Thymus (tissue), 11 donors: ENCODE data around the gene FARS2. TPM values are rescaled to one million over a fixed set of nuclear protein-coding genes. Genes with fewer than 3 reads are reported as not detected.

ENCODE experiments used
- DNase-seq, 9 donors: peaks; one replicate each; pipeline ENCODE4 v3.0.0-alpha.2; 2013; ENCODE audit warnings: low spot score in 9 of 9, low read depth in 6 of 9, missing footprints in 1 of 9
- H3K27ac ChIP-seq, 2 donors: one replicate each; pipeline ENCODE4 v1.5.1; 2013; ENCODE audit warnings: control low read depth in 1 of 2, low read depth in 1 of 2, low read length in 1 of 2, mild to moderate bottlenecking in 1 of 2, moderate library complexity in 1 of 2
- H3K27me3 ChIP-seq, 2 donors: one replicate each; pipeline ENCODE4 v1.5.1; 2013; ENCODE audit warnings: low read length in 1 of 2; ENCODE audit not compliant: control insufficient read depth in 2 of 2, insufficient read depth in 1 of 2
- H3K36me3 ChIP-seq, 2 donors: one replicate each; pipeline ENCODE4 v1.5.1; 2013; ENCODE audit warnings: low read length in 1 of 2, mild to moderate bottlenecking in 1 of 2, moderate library complexity in 1 of 2; ENCODE audit not compliant: control insufficient read depth in 2 of 2, insufficient read depth in 2 of 2
- H3K4me1 ChIP-seq, 2 donors: one replicate each; pipeline ENCODE4 v1.5.1; 2013; ENCODE audit warnings: low read length in 2 of 2; ENCODE audit not compliant: control insufficient read depth in 2 of 2, insufficient read depth in 2 of 2
- H3K4me3 ChIP-seq, 2 donors: one replicate each; pipeline ENCODE4 v1.5.1; 2013; ENCODE audit warnings: low read length in 2 of 2, control low read depth in 1 of 2, mild to moderate bottlenecking in 1 of 2
- H3K9me3 ChIP-seq, 2 donors: one replicate each; pipeline ENCODE4 v1.5.1; 2013; ENCODE audit warnings: low read length in 1 of 2, mild to moderate bottlenecking in 1 of 2; ENCODE audit not compliant: control insufficient read depth in 2 of 2, insufficient read depth in 1 of 2
- WGBS: extraction: QIAGEN DNeasy Blood & Tissue Kit; methylation state at CpG from one replicate; pipeline ENCODE4 v1.1.7; 2013; 5-methylcytosine and 5-hydroxymethylcytosine counted together
- polyA plus RNA-seq: library from polyadenylated mRNA; stranded (reverse); fragments of 200-250 nt; gene quantifications from one replicate; pipeline ENCODE4 v1.2.3, GENCODE V29; 2013
- total RNA-seq: library from RNA; stranded (reverse); fragments of 120-200 nt; gene quantifications from one replicate; pipeline ENCODE4 v1.2.4, GENCODE V29; 2013
- donor health status: healthy.

Gene FARS2
- total and polyA plus RNA-seq, 2 donors: 10.5 to 23.2 TPM

- no peaks in the 10 kb centered on the region for H3K9me3 ChIP-seq
- no peak overlapping the region for H3K27ac ChIP-seq
- H3K4me1 ChIP-seq: peaks cover 0 to 6% of the 10 kb centered on the region in 2 donors
- 96% methylated on average over 6 of the region's 6 CpGs for WGBS
- H3K4me3 ChIP-seq: no peak overlapping the region
- no peaks in the 10 kb centered on the region for H3K27me3 ChIP-seq
- H3K36me3 ChIP-seq: no peaks in the 10 kb centered on the region
- no peak for DNase-seq
Observed at GRCh38 chr6:5516036-5516435, 254.7 kb downstream of the FARS2 start.

- Histone ChIP-seq H3K4me1 (peaks cover 0 to 16% of the 10 kb centered on the region in 2 donors), H3K36me3 (no peaks in the 10 kb centered on the region), H3K27me3 (no peaks in the 10 kb centered on the region), H3K9me3 (no peaks in the 10 kb centered on the region), H3K4me3 (no peak overlapping the region), H3K27ac (peak overlapping the region in 1 of 2 donors; percentile 41)
- 83% methylated on average over 2 of the region's 2 CpGs for WGBS
- peak in 2 of 9 donors; percentile 33 to 52 for DNase-seq
Observed at GRCh38 chr6:5517796-5518195, 256.5 kb downstream of the FARS2 start.

GRCh38 chr6:5518936-5519491 lies 257.7 kb downstream of the FARS2 start:
- no peaks in the 10 kb centered on the region for H3K27me3 ChIP-seq
- H3K9me3 ChIP-seq: no peaks in the 10 kb centered on the region
- no peak overlapping the region for H3K27ac ChIP-seq
- H3K36me3 ChIP-seq: no peaks in the 10 kb centered on the region
- DNase-seq: no peak
- H3K4me1 ChIP-seq: peaks cover 0 to 16% of the 10 kb centered on the region in 2 donors
- H3K4me3 ChIP-seq: no peak overlapping the region

- Histone ChIP-seq H3K36me3 (no peaks in the 10 kb centered on the region), H3K9me3 (no peaks in the 10 kb centered on the region), H3K27me3 (no peaks in the 10 kb centered on the region), H3K4me1 (peaks cover 0 to 16% of the 10 kb centered on the region in 2 donors), H3K4me3 (no peak overlapping the region), H3K27ac (no peak overlapping the region)
- peak in 1 of 9 donors; percentile 31 for DNase-seq
- WGBS: 81% methylated on average over 2 of the region's 2 CpGs
Observed at GRCh38 chr6:5520796-5521195, 259.5 kb downstream of the FARS2 start.

- Histone ChIP-seq H3K4me3 (no peak overlapping the region), H3K27ac (no peak overlapping the region), H3K36me3 (no peaks in the 10 kb centered on the region), H3K4me1 (peaks cover 0 to 16% of the 10 kb centered on the region in 2 donors), H3K27me3 (no peaks in the 10 kb centered on the region), H3K9me3 (no peaks in the 10 kb centered on the region)
- 66% methylated on average over 3 of the region's 3 CpGs for WGBS
- peak in 1 of 9 donors; percentile 44 for DNase-seq
Observed at GRCh38 chr6:5521322-5521721, 260.0 kb downstream of the FARS2 start.

- Histone ChIP-seq H3K27me3 (no peaks in the 10 kb centered on the region), H3K27ac (no peak overlapping the region), H3K4me1 (peaks cover 0 to 16% of the 10 kb centered on the region in 2 donors), H3K4me3 (no peak overlapping the region), H3K36me3 (no peaks in the 10 kb centered on the region), H3K9me3 (no peaks in the 10 kb centered on the region)
- peak in 1 of 9 donors; percentile 35 for DNase-seq
Observed at GRCh38 chr6:5522147-5522546, 260.8 kb downstream of the FARS2 start.

- Histone ChIP-seq H3K9me3 (no peaks in the 10 kb centered on the region), H3K27me3 (no peaks in the 10 kb centered on the region), H3K27ac (no peak overlapping the region), H3K36me3 (no peaks in the 10 kb centered on the region), H3K4me1 (peaks cover 0 to 11% of the 10 kb centered on the region in 2 donors), H3K4me3 (no peak overlapping the region)
- no peak for DNase-seq
- WGBS: 96% methylated on average over 2 of the region's 2 CpGs
Observed at GRCh38 chr6:5524110-5524509, 262.8 kb downstream of the FARS2 start.

GRCh38 chr6:5525209-5525608 lies 263.9 kb downstream of the FARS2 start:
- Histone ChIP-seq H3K9me3 (no peaks in the 10 kb centered on the region), H3K4me3 (no peak overlapping the region), H3K27me3 (no peaks in the 10 kb centered on the region), H3K4me1 (peaks cover 0 to 11% of the 10 kb centered on the region in 2 donors), H3K27ac (no peak overlapping the region), H3K36me3 (no peaks in the 10 kb centered on the region)
- 96% methylated on average over 4 of the region's 4 CpGs for WGBS
- no peak for DNase-seq

- no peaks in the 10 kb centered on the region for H3K4me1 ChIP-seq
- no peaks in the 10 kb centered on the region for H3K27me3 ChIP-seq
- no peak for DNase-seq
- 98% methylated on average over 6 of the region's 6 CpGs for WGBS
- no peaks in the 10 kb centered on the region for H3K9me3 ChIP-seq
- H3K36me3 ChIP-seq: no peaks in the 10 kb centered on the region
- no peak overlapping the region for H3K4me3 ChIP-seq
- H3K27ac ChIP-seq: no peak overlapping the region
Observed at GRCh38 chr6:5529015-5529414, 267.7 kb downstream of the FARS2 start.
